DND-41 (cell line): ENCODE results near the gene SEC24C.

Experiments used
- EZH2 ChIP-seq: IDR thresholded peaks from 3 replicates; pipeline ENCODE4 v1.6.1; 2012; ENCODE audit warnings: borderline replicate concordance, low read depth, mild to moderate bottlenecking, moderate library complexity, low read length, inconsistent platforms; ENCODE audit not compliant: severe bottlenecking
- TF ChIP-seq, protein P1 (sequence below): IDR thresholded peaks from 2 replicates; pipeline ENCODE4 v1.5.1; 2012; ENCODE audit warnings: borderline replicate concordance, low read length, moderate library complexity, mild to moderate bottlenecking; ENCODE audit not compliant: poor library complexity, severe bottlenecking; ENCODE audit errors: extremely low read depth

DNA sequence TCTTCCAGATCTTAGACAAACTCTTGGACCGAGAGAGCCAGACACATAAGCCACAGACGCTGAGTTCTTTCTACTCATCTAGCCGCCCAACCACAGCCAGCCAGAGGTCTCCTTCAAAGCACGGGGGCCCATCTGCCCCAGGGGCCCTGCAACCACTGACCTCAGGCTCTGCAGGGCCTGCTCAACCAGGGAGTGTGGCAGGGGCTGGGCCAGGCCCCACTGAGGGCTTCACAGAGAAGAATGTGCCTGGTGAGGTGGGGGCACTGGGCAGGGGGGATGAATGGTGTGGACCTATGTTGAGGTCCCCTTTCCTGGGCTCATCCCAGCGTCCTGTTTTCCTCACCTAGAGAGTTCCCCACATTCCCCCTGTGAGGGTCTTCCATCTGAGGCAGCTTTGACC is 52.6 kb downstream of the SEC24C start:
- TF ChIP-seq, protein P1, sequence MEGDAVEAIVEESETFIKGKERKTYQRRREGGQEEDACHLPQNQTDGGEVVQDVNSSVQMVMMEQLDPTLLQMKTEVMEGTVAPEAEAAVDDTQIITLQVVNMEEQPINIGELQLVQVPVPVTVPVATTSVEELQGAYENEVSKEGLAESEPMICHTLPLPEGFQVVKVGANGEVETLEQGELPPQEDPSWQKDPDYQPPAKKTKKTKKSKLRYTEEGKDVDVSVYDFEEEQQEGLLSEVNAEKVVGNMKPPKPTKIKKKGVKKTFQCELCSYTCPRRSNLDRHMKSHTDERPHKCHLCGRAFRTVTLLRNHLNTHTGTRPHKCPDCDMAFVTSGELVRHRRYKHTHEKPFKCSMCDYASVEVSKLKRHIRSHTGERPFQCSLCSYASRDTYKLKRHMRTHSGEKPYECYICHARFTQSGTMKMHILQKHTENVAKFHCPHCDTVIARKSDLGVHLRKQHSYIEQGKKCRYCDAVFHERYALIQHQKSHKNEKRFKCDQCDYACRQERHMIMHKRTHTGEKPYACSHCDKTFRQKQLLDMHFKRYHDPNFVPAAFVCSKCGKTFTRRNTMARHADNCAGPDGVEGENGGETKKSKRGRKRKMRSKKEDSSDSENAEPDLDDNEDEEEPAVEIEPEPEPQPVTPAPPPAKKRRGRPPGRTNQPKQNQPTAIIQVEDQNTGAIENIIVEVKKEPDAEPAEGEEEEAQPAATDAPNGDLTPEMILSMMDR, result no peak
- no peak for TF ChIP-seq EZH2
